ENCODE measurements around the gene B4GALNT2.

- TF ChIP-seq SRF (IDR thresholded peaks at IDR 0.05; ENCODE audit: low read depth, low read length) (no peak), SIN3A (IDR thresholded peaks at IDR 0.05; ENCODE audit: borderline replicate concordance, low read depth, low read length) (no peak), CSRNP1 (CRISPR knock-in tag; IDR thresholded peaks at IDR 0.05) (no peak)
Observed at GRCh38 chr17:49190932-49191331, 58.4 kb downstream of the B4GALNT2 start.
